Right hindlimb (tissue), 1 donor: ENCODE measurements around the gene ADAM33.
A peak's percentile ranks its signal among the peaks of the same experiment; 100 is the strongest.

ENCODE experiments used
- DNase-seq: peaks from one replicate; pipeline ENCODE4 v3.0.0-alpha.2; 2018

ADAM33 gene

DNA sequence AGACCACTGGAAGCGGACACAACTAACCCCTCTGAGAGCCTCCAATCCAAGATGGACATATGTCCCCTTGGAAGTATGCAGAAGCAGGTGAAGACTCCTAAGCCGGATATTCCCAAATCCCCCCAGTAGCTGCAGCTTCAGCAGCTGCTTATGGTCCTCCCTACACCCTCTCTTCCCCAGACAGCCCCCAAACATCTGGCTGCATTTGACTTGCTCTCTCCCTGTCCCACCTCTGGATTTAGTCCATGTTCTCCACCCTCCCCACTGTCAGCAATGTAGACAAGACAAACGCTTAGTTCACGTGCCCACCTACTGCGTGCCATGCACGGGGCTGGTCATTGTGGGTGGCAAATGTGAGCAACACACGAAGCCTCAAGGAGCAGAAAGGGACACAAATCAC is 4.6 kb upstream of the ADAM33 start:
- no peak for DNase-seq

DNA sequence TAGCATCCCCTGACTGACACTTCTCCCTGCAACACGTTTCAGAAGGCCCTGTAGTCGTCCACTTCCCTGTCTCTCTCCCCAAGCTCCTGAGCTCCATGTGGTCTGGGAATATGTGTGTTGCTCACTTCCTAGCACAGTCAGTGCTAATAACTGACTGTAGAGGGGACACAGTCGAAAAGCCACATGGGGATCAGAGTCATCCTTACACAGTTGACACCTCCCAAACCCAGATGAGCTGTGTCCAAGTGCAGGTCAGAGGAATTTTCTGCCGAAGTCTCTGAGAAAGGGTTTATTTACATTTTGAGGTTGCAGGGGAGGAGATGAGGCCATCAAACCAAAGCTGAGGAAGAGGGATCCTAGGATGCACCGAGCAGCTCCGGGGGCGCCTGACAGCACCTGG is 3.5 kb upstream of the ADAM33 start:
- no peak for DNase-seq

DNA sequence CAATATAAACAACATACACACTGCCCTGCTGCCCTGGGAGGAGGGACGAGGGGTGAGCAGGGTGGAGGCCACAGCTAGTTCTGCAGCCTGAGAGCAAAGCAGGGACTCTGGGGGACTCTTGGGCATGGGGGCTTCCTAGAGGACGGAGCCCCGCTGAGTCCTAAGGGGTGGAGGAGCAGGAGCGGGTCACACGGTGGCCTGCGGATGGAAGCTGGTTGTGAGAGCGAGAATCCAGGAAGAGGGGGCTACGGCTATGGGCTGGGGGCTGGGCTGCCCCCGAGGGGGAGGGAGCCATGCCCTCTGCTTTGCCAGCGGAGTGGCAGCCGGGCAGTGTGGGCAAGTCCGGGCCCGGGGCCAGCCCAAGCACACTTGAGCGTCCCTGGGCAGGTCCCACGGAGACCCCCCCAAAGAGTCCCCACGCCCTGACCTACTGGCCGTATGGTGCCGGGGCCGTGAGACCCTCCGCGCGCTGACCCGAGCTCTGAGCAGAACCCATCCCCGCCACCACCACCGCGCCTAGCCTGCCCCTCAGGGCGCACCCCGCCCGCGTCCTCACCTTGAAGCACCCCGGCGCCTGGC is 369 bp downstream of the ADAM33 start:
- DNase-seq: no peak

DNA sequence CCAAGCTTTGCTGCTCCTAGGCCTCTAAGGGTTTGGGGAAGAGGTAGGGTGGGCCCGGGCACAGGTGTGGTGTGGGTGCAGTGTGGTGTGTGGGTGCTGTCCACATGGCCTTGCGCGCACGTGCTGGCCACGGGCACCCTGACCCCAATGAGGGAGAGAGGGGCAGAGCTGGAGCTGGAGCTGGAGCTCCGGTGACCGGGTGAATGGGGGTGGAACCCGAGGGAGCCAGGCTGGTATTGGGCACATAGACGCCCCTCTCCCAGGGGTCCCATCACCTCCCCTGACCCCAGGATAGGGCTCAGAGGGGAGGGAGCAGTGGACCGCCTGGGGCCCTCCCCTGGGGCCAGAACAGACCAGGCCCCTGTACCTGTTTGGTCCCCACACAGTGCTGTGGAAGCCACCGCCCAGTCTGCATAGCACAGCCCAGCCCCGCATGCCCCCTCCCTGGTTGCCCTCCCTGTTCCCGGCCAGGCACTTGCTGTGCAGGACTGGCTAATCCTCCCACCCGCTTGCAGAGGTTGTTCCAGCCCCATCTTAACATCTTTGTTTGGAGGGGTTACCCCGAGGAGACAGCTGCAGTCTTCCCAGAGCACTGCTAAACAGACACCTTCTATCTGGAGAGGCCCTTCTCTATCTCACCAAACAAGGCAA is 984 bp downstream of the ADAM33 start:
- no peak for DNase-seq

DNA sequence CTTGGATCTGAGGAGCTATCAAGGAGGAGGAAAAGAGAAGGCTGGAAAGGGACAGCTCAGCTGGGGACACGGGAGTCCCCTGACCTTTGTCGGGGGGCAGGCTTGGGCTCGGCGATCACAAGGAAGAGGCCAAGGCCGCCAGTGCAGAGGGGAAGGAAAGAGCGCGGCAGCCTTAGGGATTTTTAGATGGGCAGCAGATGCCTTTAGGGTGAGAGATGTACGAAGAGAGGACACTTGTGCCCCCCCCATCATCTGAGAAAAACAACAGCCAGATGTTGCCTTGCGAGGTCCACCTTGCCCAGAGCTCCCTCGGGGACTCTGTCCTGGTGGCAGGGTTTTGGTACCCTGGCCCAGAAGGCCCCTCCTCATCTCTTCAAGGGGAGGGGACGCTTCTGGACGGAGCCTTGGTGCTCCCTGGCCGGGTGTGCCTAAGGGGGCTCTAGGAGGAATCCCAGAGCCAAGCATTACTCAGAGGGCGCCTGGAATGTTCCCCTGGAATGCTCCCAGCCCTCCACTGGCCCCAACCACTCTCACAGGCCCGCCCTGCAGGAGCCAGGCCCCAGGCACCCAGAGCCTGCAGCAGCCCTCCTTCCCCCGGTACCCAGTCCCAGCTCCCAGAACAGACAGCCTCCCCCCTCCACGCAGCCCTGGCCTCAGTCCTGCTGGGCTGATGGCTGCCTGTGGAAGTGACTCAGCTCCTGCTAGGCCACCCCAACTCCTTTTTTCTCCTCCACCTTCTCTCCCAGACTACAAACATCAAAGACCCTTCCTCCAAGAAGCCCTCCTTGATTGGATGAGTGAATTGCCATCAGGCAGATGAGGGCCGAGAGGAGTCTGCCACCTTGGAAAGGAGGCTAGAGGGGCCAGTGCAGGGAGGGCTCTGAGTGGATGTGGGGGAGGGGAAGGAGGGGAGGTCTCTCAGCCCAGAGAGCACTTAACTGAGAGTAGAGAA is 1.8 kb downstream of the ADAM33 start:
- DNase-seq: peak; percentile 54

DNA sequence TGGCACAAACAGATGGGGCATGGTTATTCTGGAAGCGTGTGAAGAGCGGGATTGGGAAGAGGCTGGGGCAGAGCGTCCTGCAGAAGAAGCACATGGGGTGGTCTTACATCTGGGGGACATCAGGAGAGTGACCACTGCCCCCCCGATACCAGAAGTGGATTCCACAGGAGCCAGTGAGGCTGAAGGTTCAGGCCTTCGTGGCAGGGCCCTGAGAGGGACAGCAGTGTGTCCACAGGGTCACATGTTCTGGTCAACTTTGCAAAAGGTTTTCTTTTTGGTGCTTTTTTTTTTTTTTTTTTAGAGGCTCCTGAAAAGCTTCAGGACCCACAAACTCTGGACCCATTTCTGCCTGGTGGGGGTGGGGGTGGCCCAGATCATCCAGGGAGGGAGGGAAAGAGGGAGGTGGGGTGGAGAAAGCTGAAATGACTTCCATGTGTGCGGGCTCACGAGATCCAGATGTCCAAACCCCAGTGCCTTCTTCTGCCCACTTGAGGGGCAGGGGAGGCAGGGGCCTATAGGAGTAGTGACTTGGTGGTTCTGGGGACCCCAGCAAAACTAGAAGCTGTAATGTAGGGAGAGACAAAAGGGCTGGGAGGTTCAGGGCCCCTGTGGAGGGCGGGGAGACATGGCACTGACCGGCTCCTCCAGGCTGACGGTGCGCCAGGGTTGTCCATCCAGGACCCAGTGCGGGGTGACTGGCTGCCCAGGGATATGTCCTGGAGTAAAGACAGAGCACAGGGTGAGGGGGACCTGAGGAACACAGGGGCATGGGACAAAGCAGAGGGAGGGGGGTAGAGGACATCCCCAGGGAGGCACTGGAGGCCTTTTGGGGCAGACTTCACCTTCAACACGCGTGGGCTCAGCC is 2.7 kb downstream of the ADAM33 start:
- DNase-seq: no peak

DNA sequence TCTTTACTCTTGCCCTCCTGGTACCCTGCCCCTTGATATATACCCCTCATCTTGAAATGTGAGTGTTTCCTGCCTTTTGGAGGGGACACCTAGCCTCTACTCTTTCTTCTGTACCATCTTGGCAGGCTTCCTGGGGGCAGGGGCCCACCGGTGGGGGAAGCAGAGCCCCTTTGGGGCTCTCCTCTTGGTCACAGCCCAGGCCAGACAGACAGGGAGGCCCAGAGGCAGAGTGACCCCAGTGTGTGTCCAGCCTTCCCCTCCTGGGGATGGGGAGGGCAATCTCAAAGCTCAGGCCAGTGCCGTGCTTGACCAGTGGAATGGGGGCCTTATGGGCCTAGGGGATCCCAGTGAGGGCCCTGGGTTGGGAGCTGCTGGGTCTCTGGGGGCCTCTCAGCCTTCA is 3.6 kb downstream of the ADAM33 start:
- no peak for DNase-seq

DNA sequence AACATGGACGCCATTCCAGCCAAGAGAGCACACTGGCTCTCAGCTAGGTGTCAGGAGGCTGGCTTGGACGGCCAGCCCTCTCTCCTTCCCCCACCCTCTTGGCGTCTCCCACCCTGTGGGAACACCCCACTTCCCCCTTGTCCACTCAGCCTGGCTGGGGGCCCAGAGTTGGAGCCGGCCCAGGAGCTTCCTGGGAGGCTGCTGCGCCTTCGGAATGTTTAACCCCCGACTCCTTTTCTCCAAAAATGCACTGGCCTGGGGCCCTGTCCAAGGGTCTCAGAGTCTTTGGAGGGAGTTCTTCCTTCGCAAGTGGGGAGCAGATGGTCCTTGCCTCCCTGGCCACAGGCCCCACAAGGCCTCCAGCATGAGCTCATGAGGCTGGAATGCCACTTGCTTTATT is 4.1 kb downstream of the ADAM33 start:
- DNase-seq: peak; percentile 84

DNA sequence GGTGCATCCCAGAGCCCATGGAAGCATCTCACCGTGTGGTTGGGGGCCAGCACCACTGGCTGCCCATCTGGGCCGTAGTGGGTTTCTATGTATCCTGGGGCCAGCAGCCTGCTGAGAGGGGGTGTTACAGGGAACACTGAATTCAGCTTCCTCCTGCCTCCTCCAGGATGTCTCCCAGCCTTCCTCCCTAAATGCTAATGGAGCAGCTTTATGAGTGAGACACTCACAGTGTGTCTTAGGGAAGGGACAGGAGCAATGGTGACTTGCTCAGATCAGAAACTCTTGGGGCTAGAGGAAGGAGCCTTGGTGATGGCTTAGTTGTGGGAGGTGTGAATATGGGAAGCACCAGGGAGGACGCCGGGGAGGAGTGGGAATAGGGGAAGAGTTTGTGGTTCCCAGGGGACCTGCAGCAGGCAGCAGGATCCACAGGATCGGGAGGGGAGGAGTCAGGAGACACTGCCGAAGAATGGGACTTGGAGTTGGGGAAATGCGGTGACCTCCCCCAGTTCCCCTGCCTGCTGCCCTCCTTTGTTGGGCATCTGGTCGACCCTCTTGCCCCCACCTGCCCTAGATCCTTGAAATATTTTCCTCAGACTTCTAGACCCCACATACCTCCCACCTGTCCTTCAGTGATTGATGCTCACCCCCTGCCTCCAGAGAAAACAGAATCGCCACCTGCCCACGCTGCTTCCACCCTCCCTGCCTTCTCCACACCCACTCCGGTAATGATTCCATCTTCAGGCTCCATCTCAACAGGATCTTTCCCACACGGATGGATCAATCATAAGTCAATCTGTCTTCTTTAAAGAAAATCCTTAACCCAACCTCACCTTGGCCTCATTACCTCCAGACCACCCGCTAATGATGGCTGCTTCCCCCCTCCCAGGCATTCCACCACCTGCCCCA is 6.6 kb downstream of the ADAM33 start:
- DNase-seq: no peak

DNA sequence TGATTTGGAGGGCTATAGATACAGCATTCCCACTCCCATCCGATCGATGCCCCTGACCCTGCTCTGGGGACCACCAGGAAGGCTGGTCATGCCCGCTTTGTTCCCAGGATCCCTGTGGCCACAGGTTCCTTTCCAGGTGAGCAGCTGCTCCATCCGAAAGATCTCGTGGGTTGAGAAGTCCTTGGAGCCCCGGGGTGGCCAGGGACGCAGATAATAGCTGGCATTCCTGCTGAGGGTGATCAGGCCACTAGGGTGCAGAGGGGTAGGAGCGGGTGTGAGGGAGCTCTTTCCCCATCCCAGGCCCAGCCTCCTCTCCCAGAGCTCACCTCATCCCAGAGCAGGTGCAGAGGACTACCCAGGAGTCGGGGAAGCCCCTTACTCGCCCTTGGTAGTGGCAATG is 7.4 kb downstream of the ADAM33 start:
- DNase-seq: no peak

DNA sequence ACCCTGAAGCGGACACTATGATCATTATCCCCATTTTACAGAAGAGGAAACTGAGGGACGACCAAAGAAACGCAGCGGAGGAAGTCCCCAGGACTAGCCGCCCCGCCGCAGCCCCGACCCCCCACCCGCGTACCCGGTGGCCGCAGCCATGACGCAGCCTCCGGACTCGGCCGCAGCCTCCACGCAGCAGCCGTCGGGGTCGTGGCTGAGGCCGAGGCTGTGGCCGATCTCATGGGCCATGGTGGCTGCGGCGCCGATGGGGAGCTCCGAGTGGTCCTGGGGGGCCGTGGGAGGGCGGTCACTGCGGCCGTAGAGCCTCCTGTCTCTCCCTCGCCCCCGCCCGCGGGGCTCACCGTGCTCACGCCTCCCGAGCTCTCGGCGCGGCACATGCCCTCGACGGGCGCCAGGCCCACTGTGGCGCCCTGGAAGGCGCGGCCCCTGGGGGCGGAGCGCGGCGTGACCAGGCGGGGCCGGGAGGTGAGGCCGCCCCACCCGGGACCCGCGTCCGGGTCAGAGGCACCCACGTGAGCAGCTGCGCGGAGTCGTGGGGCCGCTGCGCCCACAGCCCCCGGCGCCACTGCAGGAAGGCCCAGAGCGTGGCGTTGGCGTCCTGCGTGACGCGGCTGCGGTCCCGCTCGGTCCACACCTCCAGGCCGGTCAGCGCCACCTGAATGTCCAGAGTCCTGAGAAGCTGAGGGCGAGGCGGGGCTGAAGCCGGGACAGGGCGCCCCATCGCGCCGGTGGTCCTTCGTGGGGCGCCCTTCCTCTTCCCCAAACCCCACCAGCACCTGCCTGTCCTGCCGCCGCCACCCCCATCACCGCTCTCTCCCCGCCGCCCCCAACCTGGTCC is 8.4 kb downstream of the ADAM33 start:
- DNase-seq: no peak

DNA sequence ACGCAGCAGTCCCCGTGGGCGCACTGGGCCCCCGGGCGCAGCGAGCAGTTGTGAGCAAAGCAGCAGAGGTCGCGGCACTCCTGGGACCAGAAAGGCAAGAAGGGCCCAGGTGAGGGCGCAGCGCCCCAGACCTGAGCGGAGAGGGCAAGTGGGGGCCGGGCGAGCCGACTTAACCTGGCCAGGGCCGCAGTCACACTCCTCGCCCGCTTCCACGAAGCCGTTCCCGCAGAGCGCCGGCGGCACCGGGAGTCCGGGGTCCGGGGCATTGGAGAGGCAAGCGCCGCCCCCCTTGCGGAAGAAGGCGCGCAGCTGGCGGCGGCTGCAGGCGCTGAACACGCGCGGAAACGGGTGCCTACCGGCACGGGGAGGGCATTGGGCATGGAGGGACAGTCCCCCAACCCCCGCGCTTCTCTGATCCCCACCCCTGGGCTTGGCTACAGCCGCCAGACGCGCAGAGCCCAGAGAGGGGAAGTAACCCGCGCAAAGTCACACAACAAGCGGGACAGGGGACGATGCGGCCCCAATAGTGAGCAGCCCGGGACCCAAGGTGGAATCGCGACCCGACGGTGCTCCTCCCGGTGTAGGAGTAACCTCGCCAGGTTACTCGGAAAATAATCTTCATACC is 9.2 kb downstream of the ADAM33 start:
- no peak for DNase-seq

DNA sequence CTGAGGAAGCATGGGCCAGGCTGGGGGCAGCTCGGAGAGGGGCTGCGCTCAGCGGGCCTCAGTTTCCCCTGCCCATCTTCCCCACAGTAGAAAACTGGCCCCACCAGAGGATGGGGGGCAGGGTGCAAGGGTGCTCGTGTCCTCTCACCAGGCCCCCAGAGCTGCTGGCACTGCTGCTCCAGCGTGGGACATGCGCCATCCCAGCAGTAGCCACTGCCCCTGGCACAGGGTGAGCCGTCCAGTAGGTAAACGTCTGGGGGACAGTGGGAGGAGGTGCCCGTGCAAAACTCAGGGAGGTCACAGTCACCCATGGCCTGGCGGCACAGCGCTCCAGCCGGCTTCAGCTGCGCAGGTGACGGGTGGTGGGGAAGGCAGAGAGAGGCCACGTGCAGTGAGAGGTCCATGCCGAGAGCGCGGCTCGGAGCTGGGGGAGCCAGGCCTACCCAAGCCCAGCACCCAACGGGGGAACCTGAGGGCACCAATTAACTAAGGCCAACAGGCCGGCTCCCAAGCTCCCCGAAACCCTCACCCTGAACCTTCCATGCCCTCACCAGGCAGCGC is 9.7 kb downstream of the ADAM33 start:
- DNase-seq: no peak

DNA sequence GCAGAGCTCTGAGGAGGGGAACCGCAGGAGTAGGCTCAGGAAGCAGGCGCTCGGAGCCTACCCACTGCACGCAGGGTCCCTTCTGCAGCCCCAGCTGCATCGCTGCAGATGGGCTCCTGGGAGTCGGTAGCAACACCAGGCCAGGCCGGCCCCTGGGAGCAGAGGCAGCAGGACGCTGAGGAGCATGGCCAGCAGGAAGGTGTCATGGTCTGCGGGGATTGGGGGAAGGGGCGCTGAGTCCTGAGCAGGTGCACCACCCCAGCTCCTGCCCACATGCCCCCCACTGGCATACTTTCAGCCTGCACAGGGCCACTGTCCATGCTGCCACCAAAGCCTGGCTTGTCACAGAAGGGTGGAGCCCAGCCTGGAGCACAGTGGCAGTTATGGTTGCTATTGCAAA is 10.9 kb downstream of the ADAM33 start:
- no peak for DNase-seq

DNA sequence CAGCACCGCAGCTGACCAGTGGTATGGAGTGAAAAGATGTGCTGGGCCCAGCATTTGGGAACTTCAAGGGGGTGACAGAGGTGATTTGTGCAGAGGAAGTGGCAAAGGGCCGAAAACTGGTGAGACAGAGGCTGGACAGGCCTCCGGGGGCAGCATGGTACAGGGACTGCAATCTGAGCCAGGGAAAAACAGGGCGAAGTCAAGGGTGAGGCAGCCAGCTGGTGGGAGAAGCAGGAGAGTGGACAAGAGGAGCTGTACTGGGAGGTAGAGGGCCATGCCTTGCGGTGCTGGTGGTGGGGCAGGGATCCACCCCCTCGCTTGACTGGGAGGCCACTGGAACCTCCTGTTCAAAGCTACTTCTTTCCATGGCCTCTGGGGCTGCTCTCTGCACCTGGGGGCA is 11.3 kb downstream of the ADAM33 start:
- DNase-seq: no peak

DNA sequence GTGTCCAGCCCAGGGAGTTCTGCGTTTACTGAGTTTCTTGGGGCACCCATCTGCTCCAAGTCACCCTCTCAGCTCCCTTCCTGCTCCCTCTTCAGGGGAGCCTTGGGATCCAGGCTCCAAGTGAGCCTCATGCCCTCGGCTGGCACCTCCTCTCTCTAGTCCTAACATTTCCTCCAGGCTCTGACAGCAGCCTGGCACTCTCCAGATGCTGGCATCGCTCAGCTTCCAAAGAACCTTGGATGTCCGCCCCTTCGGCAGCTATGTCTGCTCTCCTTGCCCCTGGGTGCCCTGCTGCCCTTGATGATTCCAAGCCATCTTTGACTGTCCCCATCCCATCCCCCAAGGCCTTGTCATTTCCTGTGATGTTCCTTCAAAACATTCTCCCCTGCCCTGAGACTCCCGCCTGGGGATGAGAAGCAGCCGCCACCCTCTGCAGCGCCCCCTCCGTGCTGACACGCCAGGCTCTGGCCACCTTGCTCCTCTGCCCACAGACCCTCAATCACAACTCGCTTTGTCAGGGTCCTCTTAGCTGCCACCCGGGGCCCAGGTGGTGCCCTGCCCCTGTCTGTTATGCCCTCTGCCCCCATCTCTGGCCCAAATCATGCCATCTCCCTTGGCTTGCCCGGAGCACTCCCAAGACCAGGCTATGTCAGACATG is 12.0 kb downstream of the ADAM33 start:
- DNase-seq: no peak

DNA sequence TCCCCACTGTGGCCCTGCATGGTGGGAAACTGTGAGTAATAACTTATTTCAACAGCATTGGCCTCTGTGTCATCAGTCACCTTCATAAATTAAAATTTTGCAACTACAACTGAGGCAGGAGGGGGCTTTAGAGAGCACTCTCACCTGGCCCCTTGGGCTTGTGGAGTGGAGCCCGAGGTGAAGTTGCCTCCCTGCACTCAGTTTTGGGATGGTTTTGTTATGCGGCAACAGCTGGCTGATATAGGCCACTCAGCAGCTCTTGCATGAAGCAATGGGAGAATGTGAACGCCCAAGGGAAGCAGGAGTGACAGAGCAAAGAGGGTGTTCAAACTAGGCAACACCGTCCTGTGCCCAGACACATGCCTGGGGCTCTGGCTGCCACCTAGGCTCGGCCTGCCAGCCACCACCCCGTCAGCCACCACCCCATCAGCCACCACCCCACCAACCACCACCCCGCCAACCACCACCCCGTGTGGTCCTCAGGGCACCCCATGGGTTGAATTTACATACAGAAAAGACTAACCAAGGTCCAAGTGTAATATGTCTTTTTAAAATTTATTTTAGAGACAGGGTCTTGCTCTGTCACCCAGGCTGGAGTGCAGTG is 14.3 kb downstream of the ADAM33 start:
- DNase-seq: no peak

DNA sequence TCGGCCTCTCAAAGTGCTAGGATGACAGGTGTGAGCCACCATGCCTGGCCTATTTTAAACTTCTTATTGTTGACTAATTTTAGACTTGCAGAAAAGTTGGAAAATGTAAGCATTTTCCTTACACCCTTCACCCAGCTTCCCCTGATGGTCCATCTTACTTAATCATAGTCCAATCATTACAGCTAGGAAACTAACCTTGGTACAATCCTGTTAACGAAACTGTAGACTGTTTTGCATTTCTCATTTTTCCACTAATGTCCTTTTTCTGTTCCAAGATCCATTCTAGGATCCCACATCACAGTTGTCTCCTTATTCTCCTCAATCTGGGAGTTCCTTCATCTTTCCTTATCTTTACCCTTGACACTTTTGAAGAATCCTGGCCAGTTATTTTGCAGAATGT is 18.0 kb downstream of the ADAM33 start:
- DNase-seq: no peak

DNA sequence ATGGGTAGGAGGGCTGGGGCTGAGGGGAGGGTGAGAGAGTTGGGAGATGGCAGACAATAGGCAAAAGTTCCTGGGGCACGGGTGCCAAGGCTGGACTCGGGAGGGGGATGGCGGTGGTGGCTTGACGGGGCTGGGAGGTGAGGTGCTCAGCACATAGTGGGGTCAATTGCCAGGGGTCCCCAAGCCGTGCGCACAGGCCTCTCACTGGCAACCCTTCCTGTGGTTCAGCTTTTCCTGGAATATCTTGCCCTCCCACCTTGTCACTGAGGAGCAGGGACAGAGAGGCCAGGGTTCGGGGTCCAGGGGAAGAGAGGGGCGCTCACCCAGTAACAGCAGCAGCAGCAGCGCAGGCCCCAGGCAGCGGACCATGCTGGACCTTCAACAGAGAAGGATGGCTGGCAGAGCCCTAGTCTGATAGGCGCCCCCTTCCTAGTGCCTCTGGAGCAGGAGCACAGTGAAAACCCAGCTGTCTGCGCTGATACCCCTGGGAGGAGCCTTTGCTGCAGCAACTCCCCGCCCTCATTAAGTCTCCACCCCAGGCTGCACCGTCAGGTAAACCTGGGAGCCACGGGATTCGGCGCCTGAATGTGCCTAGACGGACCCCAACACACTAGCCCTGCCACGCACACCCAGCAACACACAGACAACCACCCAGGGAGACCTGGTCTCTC is 18.6 kb downstream of the ADAM33 start, which contains the start of gene GFRA4:
Gene GFRA4 (minus strand): TSS at position 369 of the 671 bp plus-strand sequence. CDS start 0 bp downstream, at position 369.
- no peak for DNase-seq
